H1 (cell line): ENCODE results near the gene TMEM232. TPM values are rescaled to one million over a fixed set of nuclear protein-coding genes. Genes with fewer than 3 reads are reported as not detected.

Experiments
- CHD7 ChIP-seq: fragments of 300-600 bp; sonication (generic); IDR thresholded peaks from 2 replicates; pipeline ENCODE4 v1.7.1; 2012; ENCODE audit warnings: low read length, moderate library complexity, mild to moderate bottlenecking, inconsistent platforms; ENCODE audit not compliant: insufficient replicate concordance
- KDM1A ChIP-seq: fragments of 200-600, 300-600 bp; sonication (generic); IDR thresholded peaks from 2 replicates; pipeline ENCODE4 v1.7.1; 2016; ENCODE audit warnings: mild to moderate bottlenecking, low read length, borderline replicate concordance
- polyA plus RNA-seq, 7 experiments: library from polyadenylated mRNA; depleted of rRNA in 3 of 7; stranded (reverse) in 5 of 7; unstranded in 2 of 7; fragments of >200 nt in 5 of 7; fragments of 200-250 nt in 2 of 7; gene quantifications; 1 replicate in 5 of 7; 2 replicates in 1 of 7; 4 replicates in 1 of 7; pipeline versions ENCODE4 v1.2.1 to v1.2.3, GENCODE V29; 2011 to 2013; ENCODE audit warnings: missing spikeins in 2 of 7, mixed read lengths in 2 of 7
- total RNA-seq: library from RNA; stranded (reverse); fragmentation: NEBNext Ultra II Directional; extraction: Animal tissue kit (Norgen Biotek cat#: 25700); gene quantifications from 2 replicates; pipeline ENCODE4 v1.2.1, GENCODE V29; 2021

Gene TMEM232
- total and polyA plus RNA-seq, 2 of the 8 experiments (the other 6 are each of a cell fraction or from before 2014, with no cell fraction given), result 0.38 to 1.3 TPM

- TF ChIP-seq CHD7 (no peak), KDM1A (no peak)
Observed at GRCh38 chr5:110545716-110546115, 180.8 kb downstream of the TMEM232 start (continued).
